ENCODE data around the gene SBF1.

GRCh38 chr22:50482107-50483074 is 7.6 kb upstream of the SBF1 start:
- TF ChIP-seq FOXK1 (CRISPR knock-in tag; IDR thresholded peaks at IDR 0.05; ENCODE audit: borderline replicate concordance, low read depth) (no peak), ZNF432 (CRISPR knock-in tag; IDR thresholded peaks at IDR 0.05; ENCODE audit: borderline replicate concordance) (no peak), ZNF550 (CRISPR knock-in tag; IDR thresholded peaks at IDR 0.05; ENCODE audit: borderline replicate concordance) (no peak), BRF2 (CRISPR knock-in tag; IDR thresholded peaks at IDR 0.05) (no peak), POLR2A (IDR thresholded peaks at IDR 0.05; ENCODE audit: insufficient read depth in 1 of 2, low read depth in 2 of 2, low read length in 2 of 2) (no peak), HDAC6 (IDR thresholded peaks at IDR 0.05; ENCODE audit: low read depth, low read length) (no peak), EED (CRISPR knock-in tag; IDR thresholded peaks at IDR 0.05) (no peak), NR1H2 (CRISPR knock-in tag; IDR thresholded peaks at IDR 0.05; ENCODE audit: borderline replicate concordance, low read depth) (no peak)
- TF ChIP-seq, protein P1, sequence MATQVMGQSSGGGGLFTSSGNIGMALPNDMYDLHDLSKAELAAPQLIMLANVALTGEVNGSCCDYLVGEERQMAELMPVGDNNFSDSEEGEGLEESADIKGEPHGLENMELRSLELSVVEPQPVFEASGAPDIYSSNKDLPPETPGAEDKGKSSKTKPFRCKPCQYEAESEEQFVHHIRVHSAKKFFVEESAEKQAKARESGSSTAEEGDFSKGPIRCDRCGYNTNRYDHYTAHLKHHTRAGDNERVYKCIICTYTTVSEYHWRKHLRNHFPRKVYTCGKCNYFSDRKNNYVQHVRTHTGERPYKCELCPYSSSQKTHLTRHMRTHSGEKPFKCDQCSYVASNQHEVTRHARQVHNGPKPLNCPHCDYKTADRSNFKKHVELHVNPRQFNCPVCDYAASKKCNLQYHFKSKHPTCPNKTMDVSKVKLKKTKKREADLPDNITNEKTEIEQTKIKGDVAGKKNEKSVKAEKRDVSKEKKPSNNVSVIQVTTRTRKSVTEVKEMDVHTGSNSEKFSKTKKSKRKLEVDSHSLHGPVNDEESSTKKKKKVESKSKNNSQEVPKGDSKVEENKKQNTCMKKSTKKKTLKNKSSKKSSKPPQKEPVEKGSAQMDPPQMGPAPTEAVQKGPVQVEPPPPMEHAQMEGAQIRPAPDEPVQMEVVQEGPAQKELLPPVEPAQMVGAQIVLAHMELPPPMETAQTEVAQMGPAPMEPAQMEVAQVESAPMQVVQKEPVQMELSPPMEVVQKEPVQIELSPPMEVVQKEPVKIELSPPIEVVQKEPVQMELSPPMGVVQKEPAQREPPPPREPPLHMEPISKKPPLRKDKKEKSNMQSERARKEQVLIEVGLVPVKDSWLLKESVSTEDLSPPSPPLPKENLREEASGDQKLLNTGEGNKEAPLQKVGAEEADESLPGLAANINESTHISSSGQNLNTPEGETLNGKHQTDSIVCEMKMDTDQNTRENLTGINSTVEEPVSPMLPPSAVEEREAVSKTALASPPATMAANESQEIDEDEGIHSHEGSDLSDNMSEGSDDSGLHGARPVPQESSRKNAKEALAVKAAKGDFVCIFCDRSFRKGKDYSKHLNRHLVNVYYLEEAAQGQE (IDR thresholded peaks at IDR 0.05; ENCODE audit: borderline replicate concordance in 1 of 2, low read depth in 1 of 2, low read length in 2 of 2), result no peak
- TF ChIP-seq, protein P2, sequence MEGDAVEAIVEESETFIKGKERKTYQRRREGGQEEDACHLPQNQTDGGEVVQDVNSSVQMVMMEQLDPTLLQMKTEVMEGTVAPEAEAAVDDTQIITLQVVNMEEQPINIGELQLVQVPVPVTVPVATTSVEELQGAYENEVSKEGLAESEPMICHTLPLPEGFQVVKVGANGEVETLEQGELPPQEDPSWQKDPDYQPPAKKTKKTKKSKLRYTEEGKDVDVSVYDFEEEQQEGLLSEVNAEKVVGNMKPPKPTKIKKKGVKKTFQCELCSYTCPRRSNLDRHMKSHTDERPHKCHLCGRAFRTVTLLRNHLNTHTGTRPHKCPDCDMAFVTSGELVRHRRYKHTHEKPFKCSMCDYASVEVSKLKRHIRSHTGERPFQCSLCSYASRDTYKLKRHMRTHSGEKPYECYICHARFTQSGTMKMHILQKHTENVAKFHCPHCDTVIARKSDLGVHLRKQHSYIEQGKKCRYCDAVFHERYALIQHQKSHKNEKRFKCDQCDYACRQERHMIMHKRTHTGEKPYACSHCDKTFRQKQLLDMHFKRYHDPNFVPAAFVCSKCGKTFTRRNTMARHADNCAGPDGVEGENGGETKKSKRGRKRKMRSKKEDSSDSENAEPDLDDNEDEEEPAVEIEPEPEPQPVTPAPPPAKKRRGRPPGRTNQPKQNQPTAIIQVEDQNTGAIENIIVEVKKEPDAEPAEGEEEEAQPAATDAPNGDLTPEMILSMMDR (CRISPR knock-in tag; IDR thresholded peaks at IDR 0.05), result no peak

Measured in HepG2 (cell line).